Ovary (tissue), 3 donors: ENCODE data around the gene CRLF3.

Experiments
- EP300 ChIP-seq: sonication (generic); formaldehyde crosslinking; IDR thresholded peaks from one replicate; pipeline ENCODE4 v1.6.1; 2017; ENCODE audit warnings: antibody characterized with exemption
- POLR2A ChIP-seq: fragments of 450-650 bp; IDR thresholded peaks from one replicate; pipeline ENCODE4 v1.6.1; 2017; ENCODE audit warnings: antibody characterized with exemption, mild to moderate bottlenecking, moderate library complexity
- TF ChIP-seq, protein P1 (sequence below), 3 donors: fragments of 450-650 bp in 2 of 3; fragments of 200-600 bp in 1 of 3; IDR thresholded peaks; one replicate each; pipeline versions ENCODE4 v1.5.1 to v1.8.0; 2016 to 2022; ENCODE audit warnings: antibody characterized with exemption in 3 of 3, mild to moderate bottlenecking in 1 of 3
- donor health status: DM: no; HTN: no; CAD: no.

DNA sequence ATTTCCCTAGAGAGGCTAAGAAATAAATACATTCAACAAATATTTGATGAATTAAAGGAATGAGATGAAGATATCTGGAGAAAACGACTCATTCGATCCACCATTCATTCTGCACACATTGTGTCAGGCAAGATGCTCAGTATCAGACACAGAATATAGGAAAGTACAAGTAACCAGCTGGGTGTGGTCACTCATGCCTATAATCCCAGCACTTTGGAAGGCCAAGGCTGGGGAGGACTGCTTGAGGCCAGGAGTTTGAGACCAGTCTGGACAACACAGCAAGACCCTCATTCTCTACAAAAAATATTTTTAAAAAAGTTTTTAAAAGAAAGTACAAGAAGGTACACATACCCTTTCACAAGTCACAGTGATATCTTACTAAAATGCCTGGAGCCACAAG is 42.3 kb downstream of the CRLF3 start:
- TF ChIP-seq POLR2A (no peak), EP300 (no peak)
- TF ChIP-seq, protein P1, sequence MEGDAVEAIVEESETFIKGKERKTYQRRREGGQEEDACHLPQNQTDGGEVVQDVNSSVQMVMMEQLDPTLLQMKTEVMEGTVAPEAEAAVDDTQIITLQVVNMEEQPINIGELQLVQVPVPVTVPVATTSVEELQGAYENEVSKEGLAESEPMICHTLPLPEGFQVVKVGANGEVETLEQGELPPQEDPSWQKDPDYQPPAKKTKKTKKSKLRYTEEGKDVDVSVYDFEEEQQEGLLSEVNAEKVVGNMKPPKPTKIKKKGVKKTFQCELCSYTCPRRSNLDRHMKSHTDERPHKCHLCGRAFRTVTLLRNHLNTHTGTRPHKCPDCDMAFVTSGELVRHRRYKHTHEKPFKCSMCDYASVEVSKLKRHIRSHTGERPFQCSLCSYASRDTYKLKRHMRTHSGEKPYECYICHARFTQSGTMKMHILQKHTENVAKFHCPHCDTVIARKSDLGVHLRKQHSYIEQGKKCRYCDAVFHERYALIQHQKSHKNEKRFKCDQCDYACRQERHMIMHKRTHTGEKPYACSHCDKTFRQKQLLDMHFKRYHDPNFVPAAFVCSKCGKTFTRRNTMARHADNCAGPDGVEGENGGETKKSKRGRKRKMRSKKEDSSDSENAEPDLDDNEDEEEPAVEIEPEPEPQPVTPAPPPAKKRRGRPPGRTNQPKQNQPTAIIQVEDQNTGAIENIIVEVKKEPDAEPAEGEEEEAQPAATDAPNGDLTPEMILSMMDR (IDR thresholded peaks at IDR 0.05) = no peak
